NCI-H2196 treated with DMSO at 0.1 percent for 48 hours (cell line): ENCODE measurements around the gene PTPN22.

Experiments
- DNase-seq: peaks from one replicate; lab custom pipeline; 2025; ENCODE audit not compliant: unreplicated experiment; lab: John Stamatoyannopoulos, UW

The PTPN22 gene

GRCh38 chr1:113887402-113888175 is 16.1 kb upstream of the PTPN22 start, which contains the start of gene BCL2L15:
Gene BCL2L15 (minus strand): TSS chr1:113887581. CDS start chr1:113887375, 206 bp downstream.
- no peak for DNase-seq

DNA sequence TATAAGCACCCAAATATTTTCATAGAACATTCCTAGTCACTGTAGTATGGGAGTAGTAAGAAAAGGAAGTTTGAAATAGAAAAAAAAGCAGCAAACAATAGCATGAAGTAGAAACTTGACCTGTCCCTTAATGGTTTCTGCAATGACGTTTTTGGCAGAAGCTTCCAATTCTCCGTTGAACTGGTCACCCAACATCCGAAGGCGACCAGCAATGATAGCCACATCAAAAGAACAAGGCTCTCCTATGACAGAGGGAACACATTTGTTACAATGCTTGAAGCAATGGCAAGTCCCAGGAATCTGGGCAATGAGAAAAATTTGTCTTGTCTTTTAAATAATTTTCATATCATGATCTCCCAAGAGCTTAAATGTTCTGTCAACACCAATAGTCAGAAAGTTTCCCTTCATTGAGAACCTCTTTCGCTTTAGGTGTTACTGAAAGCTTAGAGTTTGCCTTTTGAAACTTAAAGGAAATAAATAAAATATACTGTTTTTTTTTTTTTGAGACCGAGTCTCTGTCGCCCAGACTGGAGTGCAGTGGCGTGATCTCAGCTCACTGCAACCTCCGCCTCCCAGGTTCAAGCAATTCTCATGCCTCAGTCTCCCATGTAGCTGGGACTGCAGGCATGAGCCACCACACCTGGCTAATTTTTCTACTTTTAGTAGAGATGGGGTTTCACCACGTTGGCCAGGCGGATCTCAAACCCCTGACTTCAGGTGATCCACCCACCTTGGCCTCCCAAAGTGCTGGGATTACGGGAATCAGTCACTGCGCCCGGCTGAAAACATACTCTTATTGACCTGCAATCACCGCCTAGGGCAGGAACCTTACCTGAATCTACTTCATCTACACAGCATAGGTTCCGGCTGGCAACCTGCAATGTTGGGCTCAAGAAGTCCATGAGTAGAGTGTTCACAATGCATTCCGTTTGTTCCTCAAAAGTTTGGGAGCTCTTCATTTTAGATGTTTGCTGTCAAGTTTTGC is 15.2 kb upstream of the PTPN22 start:
- DNase-seq = no peak

GRCh38 chr1:113881661-113882060 is 10.1 kb upstream of the PTPN22 start:
- no peak for DNase-seq

DNA sequence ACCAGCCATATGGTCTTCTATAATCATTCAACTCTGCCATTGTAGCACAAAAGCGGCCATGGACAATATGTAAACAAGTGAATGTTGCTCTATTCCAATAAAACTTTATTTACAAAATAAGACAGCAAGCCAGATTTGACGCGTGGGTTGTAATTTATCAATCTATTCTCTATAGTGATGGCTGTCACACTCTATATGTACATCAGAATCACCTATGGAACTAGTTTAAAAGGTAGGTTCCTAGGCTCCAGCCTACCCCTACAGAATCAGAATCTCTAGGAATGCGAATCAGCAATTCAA is 8.2 kb upstream of the PTPN22 start:
- DNase-seq = no peak

DNA sequence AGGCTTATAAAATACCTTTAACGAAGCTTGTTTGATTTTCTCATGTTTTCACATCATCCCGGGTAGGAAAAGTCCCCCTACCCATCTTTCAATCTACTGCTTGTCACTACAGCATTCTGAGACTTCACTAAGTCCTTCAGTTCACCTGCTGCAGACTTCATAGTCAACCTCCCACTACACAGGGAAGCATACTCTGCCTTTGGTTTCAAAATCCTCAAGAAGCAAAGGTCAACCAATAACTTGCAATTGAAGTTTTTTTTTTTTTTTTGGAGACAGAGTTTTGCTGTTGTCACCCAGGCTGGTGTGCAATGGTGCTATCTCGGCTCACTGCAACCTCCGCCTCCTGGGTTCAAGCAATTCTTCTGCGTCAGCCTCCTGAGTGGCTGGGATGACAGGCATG is 4.7 kb upstream of the PTPN22 start:
- no peak for DNase-seq

- DNase-seq = no peak
Observed at GRCh38 chr1:113875714-113876113, 4.2 kb upstream of the PTPN22 start.

DNA sequence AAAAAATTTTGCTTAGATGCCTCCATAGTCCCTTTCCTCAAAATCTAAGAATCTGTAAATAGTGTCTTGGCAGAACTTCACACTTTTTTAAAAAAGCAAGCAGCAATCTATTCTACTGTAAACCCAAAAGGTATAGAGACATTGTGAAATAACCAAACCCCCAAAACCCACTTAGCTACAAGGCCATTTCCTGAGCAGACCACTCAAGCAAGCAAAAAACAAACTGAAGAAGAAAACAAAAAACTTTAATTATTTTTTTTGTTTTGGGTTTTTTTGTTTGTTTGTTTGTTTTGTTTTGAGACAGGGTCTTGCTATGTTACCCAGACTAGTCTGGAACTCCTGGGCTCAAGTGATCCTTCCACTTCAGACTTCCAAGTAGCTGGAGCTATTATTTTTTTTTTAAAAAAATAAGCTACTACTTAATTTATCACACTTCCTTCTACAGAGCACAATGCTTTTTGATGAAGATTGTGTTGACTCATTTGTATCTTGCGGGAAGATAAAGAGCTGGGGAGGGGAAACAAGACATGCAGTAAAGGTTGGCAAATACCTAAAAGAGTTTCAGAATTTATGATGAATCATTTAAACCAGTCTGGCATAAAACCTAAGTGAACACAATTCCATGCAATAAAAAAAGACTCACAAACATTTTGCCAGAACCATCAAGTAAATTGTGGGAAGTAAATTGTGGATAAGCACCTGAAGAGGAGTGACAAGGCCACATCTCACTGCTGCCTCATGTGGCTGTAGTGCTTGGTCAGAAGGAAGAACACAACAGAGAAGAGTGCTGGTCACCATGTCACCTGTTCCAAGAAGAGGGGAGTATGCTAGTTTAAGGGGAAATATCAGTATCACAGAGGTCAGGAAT is 2.7 kb upstream of the PTPN22 start:
- DNase-seq = no peak

GRCh38 chr1:113872219-113872935 is 865 bp upstream of the PTPN22 start:
- no peak for DNase-seq

GRCh38 chr1:113870778-113871177 is 734 bp downstream of the PTPN22 start:
- no peak for DNase-seq

DNA sequence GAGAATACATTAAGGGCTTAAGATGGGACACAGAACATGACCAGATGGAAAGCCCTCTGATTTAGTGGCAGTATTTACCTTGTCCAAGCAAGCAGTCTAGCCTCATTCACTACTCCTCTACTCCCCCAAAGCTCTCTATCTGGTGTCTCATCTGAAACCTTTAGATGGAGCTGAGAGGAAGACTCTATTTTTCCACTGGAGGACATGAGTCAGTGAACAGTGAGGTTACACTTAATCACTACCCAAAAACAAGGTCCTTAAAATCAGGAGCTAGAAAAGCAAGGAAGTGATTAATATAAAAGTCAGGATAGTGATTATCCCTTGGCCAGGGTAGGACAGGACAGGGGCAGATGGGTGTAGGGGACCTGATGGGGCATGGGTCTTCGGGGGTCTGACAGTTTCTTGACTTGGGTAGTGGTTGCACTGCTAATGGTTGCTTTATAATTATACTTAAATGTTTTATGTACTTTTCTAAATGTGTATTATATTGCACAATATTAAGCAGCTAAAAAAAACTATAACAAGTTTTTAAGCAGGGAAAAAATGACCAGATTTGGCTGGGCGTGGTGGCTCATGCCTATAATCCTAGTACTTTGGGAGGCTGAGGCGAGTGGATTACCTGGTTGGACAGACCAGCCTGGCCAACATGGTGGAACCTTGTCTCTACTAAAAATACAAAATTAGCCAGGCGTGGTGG is 3.0 kb downstream of the PTPN22 start:
- DNase-seq = no peak

GRCh38 chr1:113861641-113862040 is 9.9 kb downstream of the PTPN22 start:
- no peak for DNase-seq

GRCh38 chr1:113860891-113861290 is 10.6 kb downstream of the PTPN22 start:
- no peak for DNase-seq

DNA sequence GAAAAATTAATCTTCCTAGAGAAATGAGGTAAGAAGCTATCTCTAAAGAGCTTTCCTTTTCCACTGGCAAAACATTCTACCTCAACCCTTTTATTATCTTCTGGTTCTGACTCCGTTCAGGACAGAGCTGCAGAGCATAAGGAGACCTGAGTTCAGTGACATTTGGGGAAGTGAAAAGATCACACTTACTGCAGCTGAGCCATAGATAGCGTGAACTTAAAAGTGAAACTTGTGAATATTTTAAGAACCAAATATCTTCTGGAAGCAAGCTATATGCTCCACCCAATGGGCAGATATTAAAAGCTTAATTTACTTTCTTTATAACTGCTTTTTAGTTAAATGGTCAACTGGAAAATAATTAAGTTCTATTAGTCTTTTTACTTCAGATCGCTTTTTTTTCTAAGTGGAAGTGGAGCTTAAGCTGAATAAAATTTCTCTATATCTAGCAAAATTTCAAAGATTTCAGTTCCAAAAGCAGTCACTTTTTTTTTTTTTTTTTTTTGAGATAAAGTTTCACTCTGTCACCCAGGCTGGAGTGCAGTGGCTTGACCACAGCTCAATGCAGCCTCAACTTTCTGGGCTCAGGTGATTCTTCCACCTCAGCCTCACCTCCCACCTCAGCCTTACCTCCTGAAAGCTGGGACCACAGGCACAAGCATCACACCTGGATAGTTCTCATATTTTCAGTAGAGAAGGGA is 11.9 kb downstream of the PTPN22 start:
- no peak for DNase-seq

DNA sequence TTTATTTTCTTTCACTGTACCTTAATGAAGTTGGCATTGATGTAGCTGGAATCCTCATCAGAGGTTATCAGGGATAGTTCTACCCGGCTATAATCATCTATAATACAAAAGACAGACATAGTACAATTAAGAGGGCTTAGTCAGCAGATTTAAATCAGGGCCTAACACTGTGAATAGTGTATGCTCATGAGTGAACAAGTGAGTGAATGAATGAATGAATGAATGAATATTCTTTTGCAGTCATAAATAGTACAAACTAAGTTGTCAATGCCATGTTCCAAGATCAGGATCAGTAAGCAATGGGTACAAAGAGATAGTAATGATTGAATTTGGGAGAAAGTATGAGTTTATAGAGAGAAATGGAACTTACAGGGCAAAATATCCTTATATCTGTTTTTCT is 12.5 kb downstream of the PTPN22 start:
- DNase-seq = no peak

- no peak for DNase-seq
Observed at GRCh38 chr1:113858418-113858817, 13.1 kb downstream of the PTPN22 start.

DNA sequence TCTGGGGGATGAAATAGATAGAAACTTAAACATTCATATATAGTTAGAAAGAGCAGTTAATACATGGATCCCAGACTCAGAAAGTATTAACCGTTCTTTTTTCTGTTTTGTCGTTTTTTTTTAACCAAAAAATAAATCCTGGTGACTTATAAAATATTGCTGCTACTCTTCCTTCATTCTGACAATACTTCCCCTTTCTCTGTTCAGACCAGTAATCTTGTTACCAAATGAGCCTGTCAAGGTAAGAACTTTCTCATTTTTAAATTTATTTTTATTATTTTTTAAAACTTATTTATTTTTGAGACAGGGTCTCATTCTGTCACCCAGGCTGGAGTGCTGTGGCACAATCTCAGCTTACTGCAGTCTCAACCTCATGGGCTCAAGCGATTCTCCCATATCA is 13.7 kb downstream of the PTPN22 start:
- no peak for DNase-seq

DNA sequence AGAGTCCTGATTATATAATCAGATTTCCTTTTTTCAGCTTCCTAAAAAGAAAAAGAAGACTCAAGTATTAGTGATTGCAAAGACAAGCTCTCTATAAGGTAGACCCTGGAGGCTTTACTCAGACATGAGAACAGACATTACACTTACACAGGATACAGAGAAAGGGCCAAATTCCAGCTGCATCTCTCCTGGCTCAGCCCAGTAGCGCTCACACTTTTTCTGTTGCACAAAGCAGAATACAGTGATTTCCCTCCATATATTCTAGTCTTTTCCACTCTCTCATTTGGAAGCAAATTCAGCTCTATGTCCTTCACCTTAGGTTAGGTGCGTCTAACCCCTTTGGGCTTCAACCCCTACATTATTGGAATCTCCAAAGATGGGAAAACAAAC is 15.1 kb downstream of the PTPN22 start:
- DNase-seq = no peak

GRCh38 chr1:113855630-113856400 is 15.7 kb downstream of the PTPN22 start:
- no peak for DNase-seq

GRCh38 chr1:113854234-113854633 is 17.3 kb downstream of the PTPN22 start:
- no peak for DNase-seq
